Measurements from ENCODE around the gene PKNOX1. TPM values are rescaled to one million over a fixed set of nuclear protein-coding genes. Genes with fewer than 3 reads are reported as not detected.
A peak's percentile ranks its signal among the peaks of the same experiment; 100 is the strongest.
"Not testable (repeated sequence)": the region's sequence is repeated elsewhere in the genome, so short reads cannot be mapped to it uniquely, and the experiment has no call there.

PKNOX1 gene
- total RNA-seq, 2 experiments from 2014 or later, result 21.3 to 23.2 TPM

DNA sequence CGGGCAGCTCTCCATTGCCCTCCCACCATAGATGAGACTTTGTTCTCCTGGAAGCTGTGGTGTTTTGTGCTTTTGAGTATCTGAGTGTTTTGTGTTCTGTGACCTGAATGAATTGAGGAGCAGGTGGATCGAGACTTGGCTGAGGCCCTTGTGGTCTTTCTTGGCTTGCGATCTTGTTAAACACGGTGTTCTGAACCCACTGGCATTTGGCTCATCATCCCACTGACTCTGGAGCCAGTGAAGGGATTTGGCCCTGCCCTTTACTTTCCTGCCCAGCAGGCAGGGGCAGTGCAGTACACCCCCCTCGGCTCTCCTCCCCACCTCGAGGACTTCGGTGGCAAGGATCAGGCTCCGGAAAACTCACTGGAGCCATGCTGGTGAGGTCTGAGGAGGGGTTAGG is 30.6 kb downstream of the PKNOX1 start:
- no peak for DNase-seq
- POLR2A ChIA-PET, result no interaction called here
- Mint-ChIP-seq H3K9me3 (peaks cover 5% of the 10 kb centered on the region), H3K4me1 (no peaks in the 10 kb centered on the region), H3K27me3 (no peaks in the 10 kb centered on the region), H3K27ac (no peak overlapping the region), H3K36me3 (peaks cover 21% of the 10 kb centered on the region), H3K4me3 (no peak overlapping the region)
- no peak for ATAC-seq (ENCODE audit: low read depth)

- no peak overlapping the region for H3K4me3 Mint-ChIP-seq
- no peaks in the 10 kb centered on the region for H3K27me3 Mint-ChIP-seq
- no peak for ATAC-seq (ENCODE audit: low read depth)
- no peaks in the 10 kb centered on the region for H3K4me1 Mint-ChIP-seq
- H3K27ac Mint-ChIP-seq, result no peak overlapping the region
- no peak for DNase-seq
- POLR2A ChIA-PET, result no interaction called here
- H3K36me3 Mint-ChIP-seq, result peaks cover 18% of the 10 kb centered on the region
- peaks cover 2% of the 10 kb centered on the region for H3K9me3 Mint-ChIP-seq
These were observed 31.3 kb downstream of the PKNOX1 start for GRCh38 chr21:43005635-43006034.

- H3K27ac Mint-ChIP-seq; ATAC-seq (ENCODE audit: low read depth); POLR2A ChIA-PET; H3K4me3 Mint-ChIP-seq; H3K4me1 Mint-ChIP-seq; H3K27me3 Mint-ChIP-seq; DNase-seq; H3K9me3 Mint-ChIP-seq: not testable (repeated sequence)
- peaks cover 18% of the 10 kb centered on the region for H3K36me3 Mint-ChIP-seq
These were observed 31.9 kb downstream of the PKNOX1 start for GRCh38 chr21:43006051-43006873.

- Mint-ChIP-seq H3K4me1 (no peaks in the 10 kb centered on the region), H3K36me3 (peaks cover 20% of the 10 kb centered on the region), H3K4me3 (no peak overlapping the region), H3K27ac (no peak overlapping the region), H3K27me3 (no peaks in the 10 kb centered on the region), H3K9me3 (no peaks in the 10 kb centered on the region)
- POLR2A ChIA-PET, result no interaction called here
- ATAC-seq (ENCODE audit: low read depth), result no peak
- DNase-seq, result no peak
These were observed 32.5 kb downstream of the PKNOX1 start for GRCh38 chr21:43006874-43007208.

DNA sequence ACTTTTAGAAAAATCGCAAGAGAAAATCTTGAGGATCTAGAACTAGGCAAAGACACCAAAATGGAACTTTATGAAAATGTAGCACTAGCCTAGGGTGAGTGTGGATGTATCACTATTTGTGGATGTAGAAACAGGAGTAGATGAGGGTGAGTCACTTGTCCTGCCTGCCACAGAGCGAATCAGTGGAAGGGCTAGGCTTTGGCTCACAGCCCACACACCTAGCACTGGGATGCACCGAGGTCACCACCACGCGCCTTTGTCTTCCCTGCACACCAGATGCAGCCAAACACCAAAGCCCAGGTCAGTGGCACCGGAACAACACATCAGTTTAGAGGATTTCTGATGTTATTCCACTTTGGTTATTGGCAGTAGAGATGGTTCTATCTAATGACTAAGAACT is 38.2 kb downstream of the PKNOX1 start:
- H3K27ac Mint-ChIP-seq, result no peak overlapping the region

GRCh38 chr21:43015906-43016540 is 41.7 kb downstream of the PKNOX1 start:
- DNase-seq, result no peak
- Mint-ChIP-seq H3K9me3 (no peaks in the 10 kb centered on the region), H3K36me3 (peaks cover 11% of the 10 kb centered on the region), H3K27me3 (no peaks in the 10 kb centered on the region), H3K27ac (no peak overlapping the region), H3K4me3 (no peak overlapping the region), H3K4me1 (peaks cover 3% of the 10 kb centered on the region)
- POLR2A ChIA-PET, result no interaction called here
- no peak for ATAC-seq (ENCODE audit: low read depth)

More for the DNA sequence above, 38.2 kb downstream of the PKNOX1 start:
- Mint-ChIP-seq H3K4me1 (peaks cover 3% of the 10 kb centered on the region), H3K9me3 (no peaks in the 10 kb centered on the region), H3K27me3 (no peaks in the 10 kb centered on the region), H3K36me3 (peaks cover 20% of the 10 kb centered on the region), H3K4me3 (no peak overlapping the region)
- POLR2A ChIA-PET, result no interaction called here
- no peak for ATAC-seq (ENCODE audit: low read depth)
- DNase-seq, result no peak

GRCh38 chr21:43016728-43017127 is 42.4 kb downstream of the PKNOX1 start:
- H3K9me3 Mint-ChIP-seq, result no peaks in the 10 kb centered on the region
- POLR2A ChIA-PET, result no interaction called here
- DNase-seq (no peak), ATAC-seq (ENCODE audit: low read depth) (no peak)
- no peak overlapping the region for H3K27ac Mint-ChIP-seq
- peaks cover 13% of the 10 kb centered on the region for H3K36me3 Mint-ChIP-seq
- H3K27me3 Mint-ChIP-seq, result no peaks in the 10 kb centered on the region
- no peak overlapping the region for H3K4me3 Mint-ChIP-seq
- peaks cover 3% of the 10 kb centered on the region for H3K4me1 Mint-ChIP-seq

DNA sequence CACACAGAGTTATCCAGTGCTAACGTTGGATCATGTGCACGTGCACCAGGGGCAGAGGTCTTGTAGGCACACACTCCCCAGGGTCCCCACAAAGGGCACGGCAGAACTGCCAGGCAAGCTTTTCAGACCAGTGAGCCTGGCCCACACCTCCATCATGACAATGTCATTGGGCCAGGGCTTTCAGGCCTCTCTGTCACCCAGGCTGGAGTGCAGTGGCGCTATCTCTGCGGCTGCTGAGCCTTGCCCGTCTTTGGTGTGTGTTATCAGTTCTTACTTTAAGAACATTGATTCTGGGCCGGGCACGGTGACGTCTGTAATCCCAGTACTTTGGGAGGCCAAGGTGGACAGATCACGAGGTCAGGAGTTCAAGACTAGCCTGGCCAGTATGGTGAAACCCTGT is 44.2 kb downstream of the PKNOX1 start:
- Mint-ChIP-seq H3K36me3 (peaks cover 9% of the 10 kb centered on the region), H3K27me3 (no peaks in the 10 kb centered on the region), H3K27ac (no peak overlapping the region), H3K4me1 (peaks cover 3% of the 10 kb centered on the region), H3K9me3 (no peaks in the 10 kb centered on the region), H3K4me3 (no peak overlapping the region)
- no peak for DNase-seq
- POLR2A ChIA-PET, result no interaction called here
- ATAC-seq (ENCODE audit: low read depth), result no peak

DNA sequence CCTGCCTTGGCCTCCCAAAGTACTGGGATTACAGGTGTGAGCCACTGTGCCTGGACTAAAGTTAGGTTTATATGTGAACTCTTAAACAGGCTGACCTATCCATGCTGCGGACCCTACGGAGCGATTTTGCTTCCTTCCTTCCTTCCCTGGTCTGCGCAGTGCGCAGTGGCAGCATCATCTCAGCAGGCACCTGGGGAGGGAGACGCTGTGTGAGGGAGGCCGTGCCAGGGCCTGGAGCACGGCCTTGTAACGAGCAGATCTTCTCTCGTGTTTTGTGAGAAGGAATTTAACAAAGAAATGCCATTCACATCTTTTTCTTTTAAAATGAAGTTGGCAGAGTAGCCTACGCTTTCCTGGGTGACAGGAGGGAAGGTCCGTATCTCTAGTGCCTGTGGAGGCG is 45.8 kb downstream of the PKNOX1 start:
- no peak for ATAC-seq (ENCODE audit: low read depth)
- H3K4me1 Mint-ChIP-seq, result peaks cover 3% of the 10 kb centered on the region
- H3K27me3 Mint-ChIP-seq, result no peaks in the 10 kb centered on the region
- no peaks in the 10 kb centered on the region for H3K9me3 Mint-ChIP-seq
- H3K27ac Mint-ChIP-seq, result no peak overlapping the region
- H3K4me3 Mint-ChIP-seq, result no peak overlapping the region
- H3K36me3 Mint-ChIP-seq, result peaks cover 7% of the 10 kb centered on the region
- POLR2A ChIA-PET, result no interaction called here
- DNase-seq, result no peak

DNA sequence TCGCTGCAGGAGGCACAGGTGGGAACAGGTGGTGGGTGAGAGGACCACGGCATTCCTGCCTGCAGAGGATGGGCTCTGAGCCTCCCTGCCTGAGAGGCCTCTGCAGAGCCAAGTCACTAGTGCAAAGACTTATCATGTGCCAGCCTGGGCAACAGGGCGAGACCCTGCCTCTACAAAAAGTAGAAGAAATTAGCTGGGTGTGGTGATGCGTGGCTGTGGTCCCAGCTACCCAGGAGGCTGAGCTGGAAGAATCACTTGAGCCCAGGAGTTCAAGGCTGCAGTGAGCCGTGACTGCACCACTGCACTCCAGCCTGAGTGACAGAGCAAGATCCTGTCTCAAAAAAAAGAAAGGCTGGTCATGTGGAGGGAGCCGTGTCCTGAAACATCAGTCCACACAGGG is 46.4 kb downstream of the PKNOX1 start:
- POLR2A ChIA-PET, result no interaction called here
- no peaks in the 10 kb centered on the region for H3K9me3 Mint-ChIP-seq
- H3K36me3 Mint-ChIP-seq, result peaks cover 11% of the 10 kb centered on the region
- H3K27me3 Mint-ChIP-seq, result no peaks in the 10 kb centered on the region
- ATAC-seq (ENCODE audit: low read depth), result no peak
- H3K27ac Mint-ChIP-seq, result no peak overlapping the region
- no peak for DNase-seq
- H3K4me1 Mint-ChIP-seq, result peaks cover under 1% of the 10 kb centered on the region
- no peak overlapping the region for H3K4me3 Mint-ChIP-seq

DNA sequence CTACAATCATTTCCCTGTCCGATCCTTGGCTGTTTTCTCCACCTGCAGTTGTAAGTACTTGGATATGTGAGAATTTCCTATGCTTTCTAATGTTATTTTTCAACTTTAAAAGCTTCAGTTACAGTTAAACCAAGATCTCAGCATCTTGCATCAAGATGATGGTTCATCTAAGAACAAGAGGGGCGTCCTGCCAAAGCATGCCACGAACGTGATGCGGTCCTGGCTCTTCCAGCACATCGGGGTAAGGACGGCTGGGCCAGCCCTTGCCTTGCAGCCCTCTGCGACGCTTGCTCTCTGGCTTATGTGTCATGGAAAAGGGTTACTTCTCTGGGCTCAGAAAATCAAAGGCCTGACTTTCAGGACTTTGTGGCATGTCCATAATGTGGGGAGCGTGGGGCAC is 46.8 kb downstream of the PKNOX1 start:
- no peaks in the 10 kb centered on the region for H3K4me1 Mint-ChIP-seq
- POLR2A ChIA-PET, result no interaction called here
- no peak for DNase-seq
- no peak overlapping the region for H3K4me3 Mint-ChIP-seq
- no peak overlapping the region for H3K27ac Mint-ChIP-seq
- H3K9me3 Mint-ChIP-seq, result no peaks in the 10 kb centered on the region
- no peaks in the 10 kb centered on the region for H3K27me3 Mint-ChIP-seq
- H3K36me3 Mint-ChIP-seq, result peaks cover 11% of the 10 kb centered on the region
- no peak for ATAC-seq (ENCODE audit: low read depth)

DNA sequence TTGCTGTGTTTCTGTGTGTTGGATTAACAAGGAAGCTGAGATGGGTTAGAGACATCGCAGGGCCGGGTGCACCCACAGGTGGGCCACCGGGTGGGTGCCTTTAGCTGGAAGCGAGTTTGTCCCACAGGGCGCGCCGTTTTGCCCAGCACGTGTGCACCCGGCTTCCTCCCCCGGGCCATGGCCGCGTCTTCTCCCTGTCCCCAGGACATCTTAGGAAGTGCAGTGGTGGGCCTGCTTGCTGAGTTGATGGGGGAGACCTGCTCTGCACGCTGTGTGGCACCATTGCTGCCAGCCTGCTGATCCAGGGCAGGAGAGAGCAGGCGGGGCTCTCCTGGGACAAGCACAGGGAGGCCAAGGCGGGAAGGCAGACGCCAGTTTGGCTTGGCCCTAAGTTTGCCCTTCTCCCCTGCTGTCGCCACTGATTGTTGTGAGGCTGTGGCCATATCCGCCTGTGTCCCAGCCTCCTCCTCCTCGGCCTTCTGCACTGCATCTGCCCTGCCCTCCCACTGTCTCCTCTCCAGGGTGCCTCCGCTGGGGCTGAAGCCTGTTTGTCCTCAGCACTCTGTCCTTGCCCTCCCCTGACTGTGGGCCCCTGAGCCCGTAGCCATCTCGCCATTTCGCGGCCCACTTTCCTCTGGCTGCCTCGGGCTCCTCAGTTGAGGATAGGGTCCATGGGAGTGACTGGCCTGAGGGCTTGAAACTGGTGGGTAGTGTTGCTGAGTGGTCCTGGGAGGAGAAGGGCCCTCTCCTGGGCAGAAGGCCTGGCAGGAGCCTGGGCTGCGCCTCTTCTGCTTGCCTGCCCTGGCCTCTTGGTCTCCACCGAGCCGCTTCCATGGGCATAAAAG is 47.6 kb downstream of the PKNOX1 start:
- POLR2A ChIA-PET, result no interaction called here
- Mint-ChIP-seq H3K36me3 (peaks cover 11% of the 10 kb centered on the region), H3K27ac (peak overlapping the region; percentile 0), H3K4me1 (no peaks in the 10 kb centered on the region), H3K27me3 (no peaks in the 10 kb centered on the region), H3K9me3 (no peaks in the 10 kb centered on the region), H3K4me3 (no peak overlapping the region)
- DNase-seq (no peak), ATAC-seq (ENCODE audit: low read depth) (no peak)

DNA sequence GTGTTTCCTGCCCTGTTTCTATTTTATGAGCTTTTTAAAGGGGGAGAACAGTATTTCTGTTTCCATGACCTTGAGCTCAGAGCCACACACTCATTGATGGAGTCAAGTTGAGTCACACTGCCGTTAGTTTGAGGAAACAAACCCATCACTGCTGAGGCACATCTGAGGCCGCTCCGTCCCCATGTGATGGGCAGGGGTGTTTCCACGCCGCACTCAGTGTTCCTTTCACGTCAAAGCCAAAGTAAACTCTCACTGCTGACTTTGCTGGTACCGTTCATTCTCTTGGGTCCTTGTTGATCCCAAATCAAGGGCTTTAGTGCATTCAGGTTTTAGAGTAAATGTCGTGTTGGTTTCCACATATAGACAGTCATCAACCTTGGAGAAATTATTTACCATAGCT is 48.8 kb downstream of the PKNOX1 start:
- ATAC-seq (ENCODE audit: low read depth), result no peak
- no peak overlapping the region for H3K4me3 Mint-ChIP-seq
- POLR2A ChIA-PET, result no interaction called here
- no peaks in the 10 kb centered on the region for H3K9me3 Mint-ChIP-seq
- no peaks in the 10 kb centered on the region for H3K27me3 Mint-ChIP-seq
- H3K36me3 Mint-ChIP-seq, result peaks cover 13% of the 10 kb centered on the region
- no peaks in the 10 kb centered on the region for H3K4me1 Mint-ChIP-seq
- H3K27ac Mint-ChIP-seq, result no peak overlapping the region
- DNase-seq, result no peak
